PC-9 (cell line): ENCODE measurements around the gene CTIF.

ENCODE experiments used
- EZH2 ChIP-seq: fragments of 200-600 bp; sonication (generic); IDR thresholded peaks from 2 replicates; pipeline ENCODE4 v1.8.0; 2017; ENCODE audit warnings: antibody characterized with exemption, low read depth
- TF ChIP-seq, protein P1 (sequence below): fragments of 200-600 bp; sonication (generic); conservative IDR thresholded peaks from 2 replicates; pipeline ENCODE4 v1.6.1; 2017; ENCODE audit warnings: mixed run types, antibody characterized with exemption, mild to moderate bottlenecking, moderate library complexity

DNA sequence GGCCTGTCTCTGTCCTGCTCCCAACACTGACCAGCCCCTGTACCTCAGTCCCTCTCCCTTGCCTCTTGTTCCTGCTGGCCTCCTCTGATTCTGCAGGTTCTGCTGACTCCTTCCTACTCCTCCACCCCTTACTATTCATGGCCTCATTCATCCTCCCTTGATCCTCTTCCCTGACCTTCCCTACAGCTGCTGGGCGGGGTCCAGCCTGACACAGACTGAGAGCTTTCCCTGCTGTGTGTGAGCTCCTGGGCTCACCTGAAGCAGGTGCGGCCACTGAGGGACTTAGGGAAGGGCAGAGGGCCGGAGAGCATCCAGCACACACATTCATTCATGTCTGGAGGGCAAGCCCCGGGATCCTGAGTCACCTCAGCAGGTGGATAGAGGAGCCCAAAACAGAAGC is 185.6 kb downstream of the CTIF start:
- TF ChIP-seq, protein P1, sequence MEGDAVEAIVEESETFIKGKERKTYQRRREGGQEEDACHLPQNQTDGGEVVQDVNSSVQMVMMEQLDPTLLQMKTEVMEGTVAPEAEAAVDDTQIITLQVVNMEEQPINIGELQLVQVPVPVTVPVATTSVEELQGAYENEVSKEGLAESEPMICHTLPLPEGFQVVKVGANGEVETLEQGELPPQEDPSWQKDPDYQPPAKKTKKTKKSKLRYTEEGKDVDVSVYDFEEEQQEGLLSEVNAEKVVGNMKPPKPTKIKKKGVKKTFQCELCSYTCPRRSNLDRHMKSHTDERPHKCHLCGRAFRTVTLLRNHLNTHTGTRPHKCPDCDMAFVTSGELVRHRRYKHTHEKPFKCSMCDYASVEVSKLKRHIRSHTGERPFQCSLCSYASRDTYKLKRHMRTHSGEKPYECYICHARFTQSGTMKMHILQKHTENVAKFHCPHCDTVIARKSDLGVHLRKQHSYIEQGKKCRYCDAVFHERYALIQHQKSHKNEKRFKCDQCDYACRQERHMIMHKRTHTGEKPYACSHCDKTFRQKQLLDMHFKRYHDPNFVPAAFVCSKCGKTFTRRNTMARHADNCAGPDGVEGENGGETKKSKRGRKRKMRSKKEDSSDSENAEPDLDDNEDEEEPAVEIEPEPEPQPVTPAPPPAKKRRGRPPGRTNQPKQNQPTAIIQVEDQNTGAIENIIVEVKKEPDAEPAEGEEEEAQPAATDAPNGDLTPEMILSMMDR = no peak
- no peak for TF ChIP-seq EZH2
